Heart right ventricle (tissue), 16 donors: ENCODE data around the gene STAG1. TPM values are rescaled to one million over a fixed set of nuclear protein-coding genes. Genes with fewer than 3 reads are reported as not detected.

Experiments
- ATAC-seq, 8 donors: fragments of 200-7000 bp; cut with Tn5 transposase; one replicate each; pipeline ENCODE4 v1.9.1; 2020; ENCODE audit warnings: mild to moderate bottlenecking in 8 of 8, moderate library complexity in 8 of 8, moderate number of reproducible peaks in 1 of 8
- DNase-seq, 2 donors: peaks; one replicate each; pipeline ENCODE4 v3.0.0-alpha.2; 2020
- H3K27ac ChIP-seq, 10 donors: fragments of 200-600 bp; sonication (generic) in 2 of 10; one replicate each; pipeline versions ENCODE4 v1.5.0 to v1.8.0; 2020 to 2022; ENCODE audit warnings: mild to moderate bottlenecking in 3 of 10
- H3K27me3 ChIP-seq, 7 donors: fragments of 200-600 bp; one replicate each; pipeline ENCODE4 v1.8.0; 2021 to 2022; ENCODE audit warnings: mild to moderate bottlenecking in 2 of 7
- H3K36me3 ChIP-seq, 9 donors: fragments of 200-600 bp; sonication (generic) in 1 of 9; one replicate each; pipeline versions ENCODE4 v1.5.0 to v1.8.0; 2020 to 2022; ENCODE audit warnings: mild to moderate bottlenecking in 2 of 9
- H3K4me1 ChIP-seq, 9 donors: fragments of 200-600 bp; sonication (generic) in 1 of 9; one replicate each; pipeline versions ENCODE4 v1.5.0 to v1.8.0; 2020 to 2022; ENCODE audit warnings: mild to moderate bottlenecking in 4 of 9
- H3K4me3 ChIP-seq, 10 donors: fragments of 200-600 bp; sonication (generic) in 2 of 10; one replicate each; pipeline versions ENCODE4 v1.5.0 to v1.8.0; 2020 to 2022; ENCODE audit warnings: mild to moderate bottlenecking in 7 of 10, moderate library complexity in 2 of 10
- H3K9me3 ChIP-seq, 11 donors: fragments of 200-600 bp in 10 of 11; sonication (generic) in 2 of 11; one replicate each; pipeline versions ENCODE4 v1.5.0 to v1.8.0; 2013 to 2022; ENCODE audit warnings: mild to moderate bottlenecking in 2 of 11, control low read depth in 1 of 11, moderate library complexity in 1 of 11
- CTCF ChIP-seq, 9 donors: fragments of 200-600 bp; sonication (generic) in 2 of 9; IDR thresholded peaks; one replicate each; pipeline versions ENCODE4 v1.5.0 to v1.8.0; 2021 to 2022; ENCODE audit warnings: antibody characterized with exemption in 9 of 9, mild to moderate bottlenecking in 5 of 9, moderate library complexity in 1 of 9
- WGBS, 2 donors: extraction: QIAGEN DNeasy Blood & Tissue Kit; methylation state at CpG; one replicate each; pipeline ENCODE4 v1.1.7; 2013; ENCODE audit warnings: inconsistent platforms in 1 of 2; 5-methylcytosine and 5-hydroxymethylcytosine counted together
- intact Hi-C, 10 donors: fragments of 100-400 bp; cut with DNase I; formaldehyde crosslinking; loops; one replicate each; pipeline versions ENCODE4 v1.11.1 to v1.14.2; 2022
- polyA plus RNA-seq, 2 donors: library from polyadenylated mRNA; stranded (reverse); fragments of 200-250 nt; gene quantifications; one replicate each; pipeline ENCODE4 v1.2.3, GENCODE V29; 2013
- total RNA-seq, 10 donors: library from RNA; stranded (reverse); fragmentation: NEBNext Ultra II Directional in 3 of 10; extraction: Animal tissue kit (Norgen Biotek cat#: 25700) in 3 of 10; gene quantifications; one replicate each; pipeline versions ENCODE4 v1.2.1 to v1.2.4, GENCODE V29; 2021 to 2023
- donor health status: Arrhythmogenic right ventricular cardiomyopathy.
- donor health status: ischemic (EF 13 %, LVEDD 7.1; RV severe dilation, severe dysfunction).
- donor health status: healthy with polysubstance abuse.
- donor health status: DM: no; HTN: yes; CAD: no.
- donor health status: DM: no; HTN: no; CAD: no.
- donor health status: ischemic (EF 25% LVEDD 6.9; RV normal size, moderate dysfunction).
- donor health status: ischemic (EF 25% LVEDD 5.7; RV mildly dilated, moderate dysfunction).
- donor health status: healthy.
- donor health status: DM: yes; HTN: yes; CAD: no.
- donor health status: Ischemic cardiomyopathy.
- donor health status: ischemic (EF 35%, LVEDD 5.7; RV mildly dilated, moderate dysfunction).
- donor health status: nonischemic (EF 11% LVEDD 7.7; RV severe dilation, severe dysfunction).
- donor health status: DM: yes; HTN: yes; CAD: no.
- donor health status: PGD.
- donor health status: ischemic (EF 29% LVEDD 5.4; RV normal size, mild dysfunction).
- donor health status: nonischemic (EF 23%, LVEDD 6.1; RV moderate dilation, normal function).

The STAG1 gene
- total and polyA plus RNA-seq, 12 donors, result 8.0 to 27.6 (median 19.6) TPM

GRCh38 chr3:136543385-136543784, 208.8 kb downstream of the STAG1 start:
- no peaks in the 10 kb centered on the region for H3K9me3 ChIP-seq
- WGBS, 2 donors, result 73 to 80% methylated on average over 4 of the region's 4 CpGs
- intact Hi-C loops, result loop anchor here in 1 of 10 donors (10.0 kb wide), 1 partner anchor 211 kb away; the partner anchor contains the start of gene STAG1
- TF ChIP-seq CTCF (IDR thresholded peaks at IDR 0.05), result no peak
- ATAC-seq (no peak), DNase-seq (no peak)
- H3K4me3 ChIP-seq, result no peak overlapping the region
- H3K27me3 ChIP-seq, result no peaks in the 10 kb centered on the region
- peaks cover 0 to 14% (median 0%) of the 10 kb centered on the region in 9 donors for H3K4me1 ChIP-seq
- H3K27ac ChIP-seq, result no peak overlapping the region
- H3K36me3 ChIP-seq, result peaks cover 0 to 17% (median 5%) of the 10 kb centered on the region in 9 donors

- no peak overlapping the region for H3K4me3 ChIP-seq
- no peak for TF ChIP-seq CTCF (IDR thresholded peaks at IDR 0.05)
- peaks cover 0 to 24% (median 11%) of the 10 kb centered on the region in 11 donors for H3K9me3 ChIP-seq
- H3K27me3 ChIP-seq, result no peaks in the 10 kb centered on the region
- H3K4me1 ChIP-seq, result no peaks in the 10 kb centered on the region
- no peak overlapping the region for H3K27ac ChIP-seq
- no peak for ATAC-seq
- 98 to 99% methylated on average over 3 of the region's 3 CpGs for WGBS, 2 donors
- intact Hi-C loops, result no loop called here
- DNase-seq, result no peak
- peaks cover 0 to 25% (median 1%) of the 10 kb centered on the region in 9 donors for H3K36me3 ChIP-seq
Measured at GRCh38 chr3:136535906-136536305, 216.3 kb downstream of the STAG1 start.

- intact Hi-C loops, result no loop called here
- DNase-seq (no peak), ATAC-seq (no peak)
- H3K4me3 ChIP-seq, result no peak overlapping the region
- WGBS, 2 donors, result 100% methylated on average over 1 of the region's 1 CpG
- H3K9me3 ChIP-seq, result peaks cover 0 to 47% (median 11%) of the 10 kb centered on the region in 11 donors
- H3K36me3 ChIP-seq, result peaks cover 0 to 16% (median 0%) of the 10 kb centered on the region in 9 donors
- no peaks in the 10 kb centered on the region for H3K27me3 ChIP-seq
- no peak for TF ChIP-seq CTCF (IDR thresholded peaks at IDR 0.05)
- H3K27ac ChIP-seq, result no peak overlapping the region
- no peaks in the 10 kb centered on the region for H3K4me1 ChIP-seq
Measured at GRCh38 chr3:136532766-136533165, 219.4 kb downstream of the STAG1 start.

GRCh38 chr3:136518102-136518501, 234.1 kb downstream of the STAG1 start:
- Histone ChIP-seq H3K4me3 (no peak overlapping the region), H3K27me3 (no peaks in the 10 kb centered on the region), H3K9me3 (peaks cover 0 to 6% (median 0%) of the 10 kb centered on the region in 11 donors), H3K27ac (no peak overlapping the region), H3K4me1 (peaks cover 0 to 7% (median 3%) of the 10 kb centered on the region in 9 donors), H3K36me3 (peaks cover 0 to 17% (median 0%) of the 10 kb centered on the region in 9 donors)
- ATAC-seq (no peak), DNase-seq (no peak)
- no peak for TF ChIP-seq CTCF (IDR thresholded peaks at IDR 0.05)
- 81 to 87% methylated on average over 2 of the region's 2 CpGs for WGBS, 2 donors
- intact Hi-C loops, result no loop called here
